ENCODE results near the gene PEX11B.

DNA sequence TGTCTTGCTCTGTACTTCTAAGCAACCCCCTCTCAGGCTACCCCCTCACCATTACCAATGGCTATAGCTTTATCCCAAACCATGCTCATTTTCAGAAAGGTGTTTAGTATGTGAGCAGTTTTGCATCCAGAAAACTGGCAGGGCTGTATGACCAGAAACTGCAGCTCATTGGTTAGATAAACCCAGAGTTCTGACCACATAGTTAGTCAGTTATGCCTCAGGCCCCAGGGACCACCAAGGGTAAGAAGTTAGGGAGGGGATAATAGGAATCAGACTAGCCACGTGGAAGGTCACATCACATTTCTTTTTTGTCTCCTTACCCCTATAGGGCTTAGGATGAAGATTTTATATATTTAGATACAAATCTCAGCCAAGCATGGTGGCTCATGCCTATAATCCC, 9.9 kb downstream of the PEX11B start:
- TF ChIP-seq, protein P1, sequence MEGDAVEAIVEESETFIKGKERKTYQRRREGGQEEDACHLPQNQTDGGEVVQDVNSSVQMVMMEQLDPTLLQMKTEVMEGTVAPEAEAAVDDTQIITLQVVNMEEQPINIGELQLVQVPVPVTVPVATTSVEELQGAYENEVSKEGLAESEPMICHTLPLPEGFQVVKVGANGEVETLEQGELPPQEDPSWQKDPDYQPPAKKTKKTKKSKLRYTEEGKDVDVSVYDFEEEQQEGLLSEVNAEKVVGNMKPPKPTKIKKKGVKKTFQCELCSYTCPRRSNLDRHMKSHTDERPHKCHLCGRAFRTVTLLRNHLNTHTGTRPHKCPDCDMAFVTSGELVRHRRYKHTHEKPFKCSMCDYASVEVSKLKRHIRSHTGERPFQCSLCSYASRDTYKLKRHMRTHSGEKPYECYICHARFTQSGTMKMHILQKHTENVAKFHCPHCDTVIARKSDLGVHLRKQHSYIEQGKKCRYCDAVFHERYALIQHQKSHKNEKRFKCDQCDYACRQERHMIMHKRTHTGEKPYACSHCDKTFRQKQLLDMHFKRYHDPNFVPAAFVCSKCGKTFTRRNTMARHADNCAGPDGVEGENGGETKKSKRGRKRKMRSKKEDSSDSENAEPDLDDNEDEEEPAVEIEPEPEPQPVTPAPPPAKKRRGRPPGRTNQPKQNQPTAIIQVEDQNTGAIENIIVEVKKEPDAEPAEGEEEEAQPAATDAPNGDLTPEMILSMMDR (IDR thresholded peaks at IDR 0.05) = no peak
- TF ChIP-seq POLR2A (IDR thresholded peaks at IDR 0.05) = no peak

Measured in esophagus squamous epithelium (tissue), 4 donors.